ENCODE results near the gene TRDN. TPM values are rescaled to one million over a fixed set of nuclear protein-coding genes. Genes with fewer than 3 reads are reported as not detected.
"Not testable (repeated sequence)": the region's sequence is repeated elsewhere in the genome, so short reads cannot be mapped to it uniquely, and the experiment has no call there.

Gene TRDN
- total RNA-seq, 2 donors from 2014 or later = 1.9 to 2.2 TPM

DNA sequence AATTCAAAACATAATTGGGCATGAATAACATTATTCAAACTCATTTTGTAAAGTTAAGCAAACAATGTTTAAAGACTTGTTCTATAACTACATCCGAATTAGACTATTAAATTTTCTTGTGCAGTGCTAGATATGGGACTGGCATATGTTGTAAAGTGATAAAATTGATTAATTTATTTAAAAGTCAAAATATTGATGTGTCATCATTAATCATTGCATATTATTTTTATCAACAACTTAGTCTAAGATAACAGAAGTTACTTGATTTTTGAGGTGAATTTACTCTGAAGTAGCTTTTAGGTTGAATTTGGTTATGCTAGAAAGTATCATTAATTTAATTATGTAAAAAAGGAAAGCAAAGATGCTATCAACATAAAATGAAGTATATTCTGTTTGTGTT is 396.1 kb downstream of the TRDN start:
- H3K4me3 ChIP-seq = no peak overlapping the region
- intact Hi-C loops (cut with DNase I) = no loop called here
- TF ChIP-seq POLR2A (IDR thresholded peaks at IDR 0.05) (no peak), POLR2AphosphoS5 (IDR thresholded peaks at IDR 0.05) (no peak)
- TF ChIP-seq, protein P1, sequence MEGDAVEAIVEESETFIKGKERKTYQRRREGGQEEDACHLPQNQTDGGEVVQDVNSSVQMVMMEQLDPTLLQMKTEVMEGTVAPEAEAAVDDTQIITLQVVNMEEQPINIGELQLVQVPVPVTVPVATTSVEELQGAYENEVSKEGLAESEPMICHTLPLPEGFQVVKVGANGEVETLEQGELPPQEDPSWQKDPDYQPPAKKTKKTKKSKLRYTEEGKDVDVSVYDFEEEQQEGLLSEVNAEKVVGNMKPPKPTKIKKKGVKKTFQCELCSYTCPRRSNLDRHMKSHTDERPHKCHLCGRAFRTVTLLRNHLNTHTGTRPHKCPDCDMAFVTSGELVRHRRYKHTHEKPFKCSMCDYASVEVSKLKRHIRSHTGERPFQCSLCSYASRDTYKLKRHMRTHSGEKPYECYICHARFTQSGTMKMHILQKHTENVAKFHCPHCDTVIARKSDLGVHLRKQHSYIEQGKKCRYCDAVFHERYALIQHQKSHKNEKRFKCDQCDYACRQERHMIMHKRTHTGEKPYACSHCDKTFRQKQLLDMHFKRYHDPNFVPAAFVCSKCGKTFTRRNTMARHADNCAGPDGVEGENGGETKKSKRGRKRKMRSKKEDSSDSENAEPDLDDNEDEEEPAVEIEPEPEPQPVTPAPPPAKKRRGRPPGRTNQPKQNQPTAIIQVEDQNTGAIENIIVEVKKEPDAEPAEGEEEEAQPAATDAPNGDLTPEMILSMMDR (IDR thresholded peaks at IDR 0.05) = no peak
- no peaks in the 10 kb centered on the region for H3K36me3 ChIP-seq
- no peaks in the 10 kb centered on the region for H3K4me1 ChIP-seq (replicated peaks)
- H3K27me3 ChIP-seq (replicated peaks; ENCODE audit: insufficient read depth) = no peaks in the 10 kb centered on the region
- 56% methylated on average over 1 of the region's 1 CpG for WGBS
- DNase-seq (ENCODE audit: low spot score) = no peak
- H3K9me3 ChIP-seq = no peaks in the 10 kb centered on the region
- no peak overlapping the region for H3K27ac ChIP-seq

DNA sequence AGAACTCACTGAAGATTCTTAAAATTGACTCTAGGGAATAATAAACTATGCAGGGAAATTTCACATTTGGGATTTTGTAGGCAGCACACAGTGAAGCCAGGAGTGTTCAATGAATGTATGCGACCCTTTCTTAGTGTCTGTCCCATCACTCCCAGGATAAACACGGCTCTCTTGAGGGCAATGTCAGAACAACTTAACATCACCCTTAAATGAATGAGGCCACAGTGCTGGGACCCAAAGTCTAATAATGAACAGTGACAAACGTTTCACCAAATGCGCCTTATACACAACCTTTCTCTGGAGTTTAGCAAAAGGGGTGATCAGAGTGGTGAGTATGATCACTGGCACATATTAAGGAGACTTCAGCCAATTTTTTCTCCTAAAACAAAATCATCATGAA is 403.4 kb downstream of the TRDN start:
- Histone ChIP-seq H3K27ac (no peak overlapping the region), H3K9me3 (no peaks in the 10 kb centered on the region), H3K4me1 (replicated peaks) (no peaks in the 10 kb centered on the region), H3K4me3 (no peak overlapping the region), H3K36me3 (no peaks in the 10 kb centered on the region), H3K27me3 (replicated peaks; ENCODE audit: insufficient read depth) (no peaks in the 10 kb centered on the region)
- WGBS = 73% methylated on average over 4 of the region's 4 CpGs
- TF ChIP-seq, protein P1 (IDR thresholded peaks at IDR 0.05) = no peak
- no peak for TF ChIP-seq POLR2A (IDR thresholded peaks at IDR 0.05)
- TF ChIP-seq POLR2AphosphoS5 (IDR thresholded peaks at IDR 0.05) = no peak
- intact Hi-C loops (cut with DNase I) = no loop called here
- no peak for DNase-seq (ENCODE audit: low spot score)

DNA sequence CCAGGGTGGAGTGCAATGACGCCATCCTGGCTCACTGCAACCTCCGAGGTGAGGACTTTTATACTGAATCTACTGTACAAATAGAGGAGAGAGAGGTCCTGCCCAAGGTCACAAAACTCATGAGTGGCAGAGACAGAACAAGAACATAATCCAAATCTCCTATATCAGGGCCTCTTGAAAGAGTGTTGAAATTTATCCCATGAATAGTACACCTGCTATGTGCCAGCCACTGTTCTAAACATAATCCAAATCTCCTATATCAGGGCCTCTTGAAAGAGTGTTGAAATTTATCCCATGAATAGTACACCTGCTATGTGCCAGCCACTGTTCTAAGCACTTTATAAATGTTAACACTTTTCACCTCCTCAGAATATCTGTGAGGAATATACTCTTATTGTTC is 409.0 kb downstream of the TRDN start:
- DNase-seq (ENCODE audit: low spot score); intact Hi-C loops (cut with DNase I); H3K4me1 ChIP-seq (replicated peaks); H3K27me3 ChIP-seq (replicated peaks; ENCODE audit: insufficient read depth); H3K27ac ChIP-seq; H3K36me3 ChIP-seq; H3K4me3 ChIP-seq; H3K9me3 ChIP-seq: not testable (repeated sequence)
- 53% methylated on average over 2 of the region's 2 CpGs for WGBS

DNA sequence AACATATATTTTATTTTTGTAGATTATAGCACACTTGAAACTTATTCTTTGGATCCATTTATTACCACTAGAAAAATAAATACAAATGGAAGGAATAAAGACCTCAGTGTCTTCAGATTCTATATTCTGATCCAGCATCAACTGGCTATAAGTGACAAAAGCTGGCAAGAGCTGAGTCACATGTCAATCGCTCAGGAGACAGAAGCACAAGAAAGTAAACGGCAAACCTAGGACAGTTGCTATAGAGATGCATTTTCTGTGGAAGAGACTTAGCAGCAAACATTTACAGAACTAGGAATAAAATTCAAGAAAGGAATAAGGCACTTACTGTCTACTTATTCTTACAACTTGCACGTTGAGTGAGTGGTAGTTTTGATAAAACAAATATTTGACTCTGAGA is 410.4 kb downstream of the TRDN start:
- TF ChIP-seq POLR2A (IDR thresholded peaks at IDR 0.05) = no peak
- no peak for TF ChIP-seq POLR2AphosphoS5 (IDR thresholded peaks at IDR 0.05)
- TF ChIP-seq, protein P1 (IDR thresholded peaks at IDR 0.05) = no peak
- WGBS = 64% methylated on average over 3 of the region's 3 CpGs
- Histone ChIP-seq H3K27ac (no peak overlapping the region), H3K4me3 (no peak overlapping the region), H3K27me3 (replicated peaks; ENCODE audit: insufficient read depth) (no peaks in the 10 kb centered on the region), H3K9me3 (no peaks in the 10 kb centered on the region), H3K4me1 (replicated peaks) (no peaks in the 10 kb centered on the region), H3K36me3 (no peaks in the 10 kb centered on the region)
- intact Hi-C loops (cut with DNase I) = no loop called here
- DNase-seq (ENCODE audit: low spot score) = no peak

DNA sequence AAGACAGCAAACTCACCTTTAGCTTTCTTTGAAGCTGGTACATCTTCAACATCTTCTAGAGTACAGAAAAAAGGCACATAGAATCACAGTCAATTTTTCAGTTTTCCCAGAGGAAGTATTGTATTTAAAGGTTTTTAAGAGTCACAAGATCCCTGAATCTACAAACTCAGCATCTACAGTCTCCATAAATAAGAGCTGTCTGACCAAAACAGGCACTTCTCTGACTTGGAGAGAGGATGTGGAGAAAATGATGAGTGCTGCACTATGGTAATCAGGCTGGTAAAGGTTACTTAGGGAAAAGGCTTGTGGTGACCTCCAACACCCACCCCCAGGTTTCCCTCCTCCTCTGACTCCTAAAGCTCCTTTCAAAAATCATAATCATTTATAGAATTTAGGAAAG is 412.7 kb downstream of the TRDN start:
- no peak overlapping the region for H3K27ac ChIP-seq
- H3K4me1 ChIP-seq (replicated peaks) = no peaks in the 10 kb centered on the region
- H3K9me3 ChIP-seq = no peaks in the 10 kb centered on the region
- no peak for DNase-seq (ENCODE audit: low spot score)
- TF ChIP-seq, protein P1 (IDR thresholded peaks at IDR 0.05) = no peak
- no peak for TF ChIP-seq POLR2A (IDR thresholded peaks at IDR 0.05)
- no peaks in the 10 kb centered on the region for H3K27me3 ChIP-seq (replicated peaks; ENCODE audit: insufficient read depth)
- H3K4me3 ChIP-seq = no peak overlapping the region
- intact Hi-C loops (cut with DNase I) = no loop called here
- H3K36me3 ChIP-seq = no peaks in the 10 kb centered on the region
